ACC112 (cell line): ENCODE results near the gene LRRN2.
"Not testable (repeated sequence)": the region's sequence is repeated elsewhere in the genome, so short reads cannot be mapped to it uniquely, and the experiment has no call there.

ENCODE experiments used
- H2AFZ ChIP-seq: fragments of 200-600 bp; sonication (generic); one replicate; pipeline ENCODE4 v1.6.0; 2017; ENCODE audit warnings: antibody characterized with exemption, low read length; ENCODE audit not compliant: unreplicated experiment
- H3K27ac ChIP-seq: fragments of 200-600 bp; sonication (generic); 2 replicates; pipeline ENCODE4 v1.5.1; 2014; ENCODE audit warnings: low read depth, mild to moderate bottlenecking, antibody characterized with exemption, low read length, moderate library complexity
- H3K27me3 ChIP-seq: fragments of 200-600 bp; sonication (generic); 2 replicates; pipeline ENCODE4 v1.6.1; 2014; ENCODE audit warnings: mild to moderate bottlenecking, antibody characterized with exemption, low read length, moderate library complexity, mixed read lengths; ENCODE audit not compliant: insufficient read depth
- H3K36me3 ChIP-seq: fragments of 200-600 bp; sonication (generic); 2 replicates; pipeline ENCODE4 v1.6.1; 2016; ENCODE audit warnings: mild to moderate bottlenecking, antibody characterized with exemption, low read length, moderate library complexity, mixed read lengths; ENCODE audit not compliant: insufficient read depth
- H3K4me1 ChIP-seq: fragments of 200-600 bp; sonication (generic); one replicate; pipeline ENCODE4 v1.6.1; 2016; ENCODE audit warnings: low read length, mixed read lengths; ENCODE audit not compliant: insufficient read depth, unreplicated experiment, control insufficient read depth
- H3K4me3 ChIP-seq: fragments of 200-600 bp; sonication (generic); 2 replicates; pipeline ENCODE4 v1.5.1; 2014; ENCODE audit warnings: mild to moderate bottlenecking, low read depth, low read length
- H3K79me2 ChIP-seq: fragments of 200-600 bp; sonication (generic); one replicate; pipeline ENCODE4 v1.6.0; 2016; ENCODE audit warnings: low read length; ENCODE audit not compliant: control insufficient read depth, unreplicated experiment, insufficient read depth

LRRN2 gene

GRCh38 chr1:204572923-204573922 is 112.3 kb downstream of the LRRN2 start:
- Histone ChIP-seq H3K79me2 (no peaks in the 10 kb centered on the region), H3K27me3 (no peaks in the 10 kb centered on the region)

GRCh38 chr1:204571631-204572030 is 113.9 kb downstream of the LRRN2 start:
- 0 out of 2 replicates have a peak, but pooled peaks cover 2% of the 10 kb centered on the region for H3K36me3 ChIP-seq

More at GRCh38 chr1:204572923-204573922, 112.3 kb downstream of the LRRN2 start:
- Histone ChIP-seq H3K36me3 (0 out of 2 replicates have a peak, but pooled peaks cover 2% of the 10 kb centered on the region), H3K4me3 (no peak overlapping the region), H3K4me1 (peaks cover 5% of the 10 kb centered on the region), H2AFZ (no peak overlapping the region), H3K27ac (no peak overlapping the region)

GRCh38 chr1:204571128-204571527 is 114.4 kb downstream of the LRRN2 start:
- no peak overlapping the region for H2AFZ ChIP-seq
- no peaks in the 10 kb centered on the region for H3K27me3 ChIP-seq
- H3K79me2 ChIP-seq = no peaks in the 10 kb centered on the region
- no peak overlapping the region for H3K27ac ChIP-seq
- peaks cover 4% of the 10 kb centered on the region for H3K4me1 ChIP-seq
- H3K36me3 ChIP-seq = 0 out of 2 replicates have a peak, but pooled peaks cover 2% of the 10 kb centered on the region
- H3K4me3 ChIP-seq = no peak overlapping the region

More at GRCh38 chr1:204571631-204572030, 113.9 kb downstream of the LRRN2 start:
- Histone ChIP-seq H3K79me2 (no peaks in the 10 kb centered on the region), H2AFZ (no peak overlapping the region), H3K4me3 (no peak overlapping the region), H3K4me1 (peaks cover 4% of the 10 kb centered on the region), H3K27me3 (no peaks in the 10 kb centered on the region), H3K27ac (no peak overlapping the region)

GRCh38 chr1:204570021-204570420 is 115.5 kb downstream of the LRRN2 start:
- not testable (repeated sequence) for H3K36me3 ChIP-seq, H3K27me3 ChIP-seq, H3K4me3 ChIP-seq, H3K27ac ChIP-seq, H2AFZ ChIP-seq, H3K79me2 ChIP-seq, H3K4me1 ChIP-seq

GRCh38 chr1:204569478-204569877 is 116.1 kb downstream of the LRRN2 start:
- peaks cover 9% of the 10 kb centered on the region for H3K4me1 ChIP-seq

GRCh38 chr1:204568576-204569315 is 116.8 kb downstream of the LRRN2 start:
- 0 out of 2 replicates have a peak, but pooled peaks cover 2% of the 10 kb centered on the region for H3K36me3 ChIP-seq
- H3K79me2 ChIP-seq = no peaks in the 10 kb centered on the region
- peaks cover 8% of the 10 kb centered on the region for H3K4me1 ChIP-seq

More at GRCh38 chr1:204569478-204569877, 116.1 kb downstream of the LRRN2 start:
- Histone ChIP-seq H3K36me3 (0 out of 2 replicates have a peak, but pooled peaks cover 2% of the 10 kb centered on the region), H3K27ac (no peak overlapping the region), H3K27me3 (no peaks in the 10 kb centered on the region), H2AFZ (no peak overlapping the region), H3K79me2 (no peaks in the 10 kb centered on the region), H3K4me3 (no peak overlapping the region)

More at GRCh38 chr1:204568576-204569315, 116.8 kb downstream of the LRRN2 start:
- no peak overlapping the region for H2AFZ ChIP-seq
- no peak overlapping the region for H3K27ac ChIP-seq
- no peaks in the 10 kb centered on the region for H3K27me3 ChIP-seq
- H3K4me3 ChIP-seq = no peak overlapping the region
